Lung (tissue), 12 donors: ENCODE results near the gene NHS. TPM values are rescaled to one million over a fixed set of nuclear protein-coding genes. Genes with fewer than 3 reads are reported as not detected.

ENCODE experiments used
- ATAC-seq: fragments of 200-7000 bp; cut with Tn5 transposase; one replicate; pipeline ENCODE4 v1.9.1; 2020; ENCODE audit warnings: moderate number of reproducible peaks; ENCODE audit not compliant: insufficient read depth, low FRiP score
- DNase-seq, 3 donors: peaks; one replicate each; pipeline ENCODE4 v3.0.0-alpha.2; 2013 to 2017
- H3K27ac ChIP-seq, 2 donors: one replicate each; pipeline ENCODE4 v1.5.1; 2013; ENCODE audit warnings: mild to moderate bottlenecking in 2 of 2, moderate library complexity in 2 of 2, control low read depth in 1 of 2, inconsistent platforms in 1 of 2, low read depth in 1 of 2, low read length in 1 of 2
- H3K27me3 ChIP-seq, 3 donors: one replicate each; pipeline ENCODE4 v1.5.1; 2013; ENCODE audit warnings: low read length in 2 of 3; ENCODE audit not compliant: control insufficient read depth in 3 of 3, insufficient read depth in 3 of 3
- H3K36me3 ChIP-seq, 4 donors: one replicate each; pipeline ENCODE4 v1.5.1; 2013; ENCODE audit warnings: low read length in 4 of 4, mild to moderate bottlenecking in 1 of 4, moderate library complexity in 1 of 4; ENCODE audit not compliant: control insufficient read depth in 4 of 4, insufficient read depth in 4 of 4
- H3K4me1 ChIP-seq, 5 donors: one replicate each; pipeline ENCODE4 v1.5.1; 2013; ENCODE audit warnings: low read length in 5 of 5, mild to moderate bottlenecking in 2 of 5, moderate library complexity in 1 of 5; ENCODE audit not compliant: control insufficient read depth in 5 of 5, insufficient read depth in 5 of 5
- H3K4me3 ChIP-seq: one replicate; pipeline ENCODE4 v1.5.1; 2013; ENCODE audit warnings: mild to moderate bottlenecking, control low read depth, moderate library complexity
- H3K9ac ChIP-seq, 2 donors: one replicate each; pipeline ENCODE4 v1.5.1; 2013; ENCODE audit warnings: low read length in 2 of 2, control low read depth in 1 of 2; ENCODE audit not compliant: insufficient read depth in 1 of 2
- H3K9me3 ChIP-seq, 4 donors: one replicate each; pipeline ENCODE4 v1.5.1; 2013; ENCODE audit warnings: low read length in 3 of 4, mild to moderate bottlenecking in 1 of 4, moderate library complexity in 1 of 4; ENCODE audit not compliant: control insufficient read depth in 4 of 4, insufficient read depth in 3 of 4
- CTCF ChIP-seq: IDR thresholded peaks from 2 replicates; pipeline ENCODE4 v1.5.1; 2012; ENCODE audit warnings: mild to moderate bottlenecking; ENCODE audit errors: control extremely low read depth, extremely low read depth
- WGBS, 2 donors: extraction: QIAGEN DNeasy Blood & Tissue Kit; methylation state at CpG; one replicate each; pipeline ENCODE4 v1.1.7; 2013; 5-methylcytosine and 5-hydroxymethylcytosine counted together
- polyA plus RNA-seq, 2 donors: library from polyadenylated mRNA; stranded (reverse); fragments of 200-250 nt; gene quantifications; one replicate each; pipeline ENCODE4 v1.2.1, GENCODE V29; 2013
- total RNA-seq, 2 donors: library from RNA; depleted of rRNA in 1 of 2; stranded (reverse); fragments of >200 nt in 1 of 2; gene quantifications; one replicate each; pipeline ENCODE4 v1.2.1, GENCODE V29; 2014 to 2021
- donor health status: control.
- donor health status: control.
- donor health status: Bipolar disorder and iron deficiency.
- donor health status: healthy.
- donor health status: DM: yes; HTN: yes; CAD: no.

Gene NHS
- total and polyA plus RNA-seq, 4 donors = 0.46 to 2.0 (median 1.4) TPM

- H3K4me3 ChIP-seq = no peak overlapping the region
- WGBS, 2 donors = 48 to 73% methylated on average over 2 of the region's 2 CpGs
- peaks cover 0 to 1% (median 0%) of the 10 kb centered on the region in 4 donors for H3K9me3 ChIP-seq
- H3K9ac ChIP-seq = no peak overlapping the region
- H3K27me3 ChIP-seq = peaks cover 0 to 36% (median 7%) of the 10 kb centered on the region in 3 donors
- no peak for TF ChIP-seq CTCF
- DNase-seq = no peak
- no peak for ATAC-seq
- H3K27ac ChIP-seq = no peak overlapping the region
- no peaks in the 10 kb centered on the region for H3K36me3 ChIP-seq
- peaks cover 0 to 1% (median 0%) of the 10 kb centered on the region in 5 donors for H3K4me1 ChIP-seq
Measured at GRCh38 chrX:17679820-17680219, 304.8 kb downstream of the NHS start.

DNA sequence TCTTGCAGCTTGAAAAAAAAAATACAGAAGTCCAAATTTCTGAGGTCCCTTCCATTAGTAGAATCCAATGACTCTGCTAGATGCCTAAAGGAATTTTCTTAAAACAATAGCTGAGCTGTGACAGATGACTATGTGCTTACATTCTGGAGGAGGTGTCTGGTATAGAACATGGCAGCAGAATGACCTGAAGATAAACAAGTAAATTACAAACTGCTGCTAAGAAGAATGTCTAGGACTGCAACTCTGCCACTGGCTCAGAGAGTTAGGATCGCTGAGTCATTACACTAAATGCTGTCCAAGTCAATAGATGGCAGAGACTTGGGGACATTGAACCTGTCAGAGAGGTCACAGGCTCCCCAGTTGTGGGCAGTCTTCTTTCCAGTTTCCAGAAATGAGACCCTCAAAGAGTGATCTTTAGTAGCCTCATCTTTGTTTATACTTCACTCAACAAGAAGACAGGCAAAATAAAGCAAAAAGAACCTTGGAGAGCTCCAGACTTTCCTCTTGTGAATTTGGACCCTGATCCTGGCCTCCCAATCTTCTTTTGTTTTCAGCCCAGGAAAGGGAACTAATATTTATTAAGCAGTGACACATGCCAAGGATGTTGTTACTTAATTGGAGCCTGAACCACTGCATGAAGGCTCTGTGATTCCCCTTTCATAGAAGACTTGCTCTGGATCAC lies 305.9 kb downstream of the NHS start:
- Histone ChIP-seq H3K4me1 (peaks cover 0 to 1% (median 0%) of the 10 kb centered on the region in 5 donors), H3K9me3 (peaks cover 0 to 1% (median 0%) of the 10 kb centered on the region in 4 donors), H3K9ac (no peak overlapping the region), H3K36me3 (no peaks in the 10 kb centered on the region), H3K27ac (no peak overlapping the region), H3K4me3 (no peak overlapping the region), H3K27me3 (peaks cover 0 to 36% (median 4%) of the 10 kb centered on the region in 3 donors)
- WGBS, 2 donors = 45 to 72% methylated on average over 1 of the region's 1 CpG
- no peak for TF ChIP-seq CTCF
- DNase-seq (no peak), ATAC-seq (no peak)

- Histone ChIP-seq H3K4me1 (peaks cover 0 to 1% (median 0%) of the 10 kb centered on the region in 5 donors), H3K36me3 (no peaks in the 10 kb centered on the region), H3K27ac (no peak overlapping the region), H3K9ac (no peak overlapping the region), H3K27me3 (peaks cover 0 to 31% (median 4%) of the 10 kb centered on the region in 3 donors), H3K9me3 (peaks cover 0 to 1% (median 0%) of the 10 kb centered on the region in 4 donors), H3K4me3 (no peak overlapping the region)
- DNase-seq (no peak), ATAC-seq (no peak)
- 10 to 41% methylated on average over 2 of the region's 2 CpGs for WGBS, 2 donors
- TF ChIP-seq CTCF = no peak
Measured at GRCh38 chrX:17682259-17682658, 307.3 kb downstream of the NHS start.
